Stimulated activated CD4-positive, alpha-beta T cell treated with anti-CD3 and anti-CD28 coated beads, TNF-alpha, amount 100 ng/mL, for 24 hours (primary cell): ENCODE data around the gene NOPCHAP1.
"Not testable (repeated sequence)": the region's sequence is repeated elsewhere in the genome, so short reads cannot be mapped to it uniquely, and the experiment has no call there.

Experiments used
- DNase-seq, 3 experiments: peaks; one replicate each; pipeline ENCODE4 v3.0.0-alpha.2; 2020; ENCODE audit warnings: low read depth in 3 of 3

NOPCHAP1 gene

DNA sequence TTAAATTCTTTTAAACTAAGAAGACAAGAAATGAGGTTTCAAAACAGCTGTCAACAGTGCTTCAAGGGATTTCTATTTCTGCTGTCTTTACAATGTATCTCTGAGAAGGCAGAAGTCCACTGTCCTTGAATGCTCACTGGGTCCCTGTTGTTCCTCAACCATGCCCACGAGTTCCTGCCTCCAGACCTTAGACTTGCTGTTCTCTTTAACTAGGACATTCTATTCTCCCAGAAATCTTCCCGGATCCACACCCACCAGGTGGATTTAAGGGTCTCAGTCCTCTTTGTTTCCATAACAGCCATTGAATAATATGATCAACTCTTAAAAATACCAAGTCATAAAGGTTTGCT, 21.3 kb upstream of the NOPCHAP1 start:
- DNase-seq, result no peak

DNA sequence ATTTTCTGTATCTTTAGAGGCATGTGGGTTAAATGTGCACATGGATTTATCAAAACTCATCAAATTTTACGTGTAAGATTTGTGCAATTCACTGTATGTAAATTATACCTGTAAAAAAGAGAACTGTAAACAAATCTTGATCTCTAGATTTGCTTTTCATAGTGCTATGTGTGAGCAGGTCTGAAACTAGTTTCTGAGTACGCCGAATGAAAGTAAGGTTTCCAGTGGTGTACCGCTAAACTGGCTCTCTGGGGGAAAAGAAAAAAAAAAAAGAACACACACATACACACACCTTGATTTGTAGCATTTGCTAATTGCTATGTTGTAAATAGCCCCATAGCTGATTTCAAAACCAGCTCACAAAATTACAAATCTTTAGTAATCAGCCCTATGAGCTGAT, 19.4 kb upstream of the NOPCHAP1 start:
- no peak for DNase-seq

DNA sequence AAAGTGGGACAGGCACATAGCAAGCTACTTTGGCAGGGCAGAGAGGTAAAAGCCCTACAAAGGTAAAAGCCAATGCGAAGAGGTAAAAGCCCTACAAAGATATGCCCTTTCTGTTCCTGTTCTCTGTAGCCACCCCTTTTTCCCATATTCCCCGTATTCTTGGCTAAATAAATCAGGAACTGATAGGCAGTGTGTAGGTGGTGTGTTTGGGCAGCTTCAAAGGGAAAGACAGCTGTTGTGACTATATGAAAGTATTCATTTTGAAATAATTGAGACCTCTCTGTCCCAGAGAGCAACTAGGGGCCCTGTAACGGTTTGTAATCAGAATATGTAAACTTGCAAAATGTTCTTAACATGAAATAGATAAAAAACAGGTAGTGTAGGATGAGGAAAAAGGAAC, 16.8 kb upstream of the NOPCHAP1 start:
- DNase-seq, result no peak

DNA sequence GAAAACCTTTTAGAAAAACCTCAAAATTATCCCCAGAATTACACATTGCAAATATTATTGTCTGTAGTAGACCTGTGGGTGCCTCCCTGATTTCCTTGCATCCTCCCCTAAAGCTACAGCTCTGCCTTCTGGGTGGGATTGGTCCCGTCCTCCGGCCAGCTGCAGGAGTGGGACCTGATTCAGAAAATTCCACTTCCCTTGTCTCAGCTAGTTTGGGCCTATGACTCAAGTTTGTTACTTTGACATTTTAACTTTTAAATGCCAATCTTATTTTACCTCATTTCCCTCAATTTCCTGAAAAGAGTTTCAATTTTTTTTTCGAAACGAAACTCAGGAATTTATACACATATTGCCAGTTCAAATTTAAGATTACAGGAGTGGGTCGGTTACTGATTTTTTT, 14.8 kb upstream of the NOPCHAP1 start:
- no peak for DNase-seq

DNA sequence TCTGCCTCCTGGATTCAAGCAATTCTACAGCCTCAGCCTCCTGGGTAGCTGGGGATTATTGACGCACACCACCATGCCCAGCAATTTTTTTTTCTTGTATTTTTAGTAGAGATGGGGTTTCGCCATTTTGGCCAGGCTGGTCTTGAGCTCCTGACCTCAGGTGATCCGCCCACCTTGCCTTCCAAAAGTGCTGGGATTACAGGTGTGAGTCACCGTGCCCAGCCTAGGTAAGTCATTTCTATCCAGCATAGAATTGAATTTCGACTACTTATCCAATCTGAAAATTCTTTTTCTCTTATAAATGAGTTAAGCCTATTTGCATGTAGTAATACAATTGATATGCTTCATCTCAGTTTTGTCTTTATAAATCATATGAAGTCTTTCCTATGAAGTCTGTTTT, 12.9 kb upstream of the NOPCHAP1 start:
- DNase-seq, result no peak

DNA sequence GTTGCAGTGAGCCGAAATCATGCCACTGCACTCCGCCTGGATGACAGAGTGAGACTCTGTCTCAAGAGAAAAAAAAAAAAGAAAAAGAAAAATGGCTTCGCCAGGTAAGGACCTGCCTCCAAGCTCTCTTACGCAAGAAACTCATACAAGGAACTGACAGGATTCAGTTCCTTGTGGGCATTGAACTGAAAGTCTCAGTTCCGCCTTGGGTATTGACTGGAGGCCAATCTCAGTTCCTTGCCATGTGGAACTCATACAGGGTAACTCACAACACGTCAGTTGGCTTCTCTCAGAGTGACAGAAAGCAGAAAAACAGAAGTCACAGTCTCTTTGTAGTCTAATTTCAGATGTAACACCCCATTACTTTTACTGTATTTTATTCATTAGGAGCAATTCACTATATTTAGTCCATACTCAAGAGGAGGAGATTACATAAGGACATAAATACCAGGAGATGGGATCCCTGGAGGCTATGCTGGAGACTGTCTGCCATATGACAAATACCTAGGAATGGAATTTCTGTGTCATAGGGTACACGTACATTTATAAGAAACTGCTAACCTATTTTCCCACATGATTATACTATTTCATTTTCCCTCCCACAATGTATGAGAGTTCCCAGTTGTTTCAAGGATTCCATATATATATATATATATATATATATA, 11.4 kb upstream of the NOPCHAP1 start:
- no peak for DNase-seq

DNA sequence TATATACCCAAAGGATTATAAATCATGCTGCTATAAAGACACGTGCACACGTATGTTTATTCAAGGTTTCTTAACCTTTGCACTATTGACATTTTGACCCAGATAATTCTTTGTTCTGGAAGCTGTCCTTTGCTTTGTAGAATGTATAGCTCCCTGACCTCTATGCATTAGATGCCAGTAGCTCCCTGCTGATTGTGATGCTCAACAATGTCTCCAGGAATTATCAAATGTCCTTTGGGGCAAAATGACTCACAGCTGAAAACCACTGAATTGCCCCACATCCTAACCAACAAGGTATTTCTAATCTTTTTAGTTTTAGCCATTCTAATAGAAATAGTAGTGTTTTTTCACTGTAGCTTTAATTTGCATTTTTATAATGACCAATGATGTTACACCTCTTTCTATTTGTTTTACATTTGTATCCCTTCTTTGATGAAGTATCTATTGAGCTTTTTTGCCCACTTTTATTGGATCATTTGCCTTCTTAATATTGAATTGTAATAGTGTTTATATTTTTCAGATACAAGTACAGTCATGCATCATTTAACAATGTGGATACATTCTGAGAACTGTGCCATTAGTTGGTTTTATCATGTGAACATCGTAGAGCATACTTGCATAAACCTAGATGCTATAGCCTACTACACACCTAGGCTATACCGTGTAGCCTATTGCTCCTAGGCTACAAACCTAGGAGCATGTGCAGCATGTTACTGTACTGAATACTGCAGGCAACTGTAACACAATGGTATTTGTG, 10.4 kb upstream of the NOPCHAP1 start:
- DNase-seq, result no peak

DNA sequence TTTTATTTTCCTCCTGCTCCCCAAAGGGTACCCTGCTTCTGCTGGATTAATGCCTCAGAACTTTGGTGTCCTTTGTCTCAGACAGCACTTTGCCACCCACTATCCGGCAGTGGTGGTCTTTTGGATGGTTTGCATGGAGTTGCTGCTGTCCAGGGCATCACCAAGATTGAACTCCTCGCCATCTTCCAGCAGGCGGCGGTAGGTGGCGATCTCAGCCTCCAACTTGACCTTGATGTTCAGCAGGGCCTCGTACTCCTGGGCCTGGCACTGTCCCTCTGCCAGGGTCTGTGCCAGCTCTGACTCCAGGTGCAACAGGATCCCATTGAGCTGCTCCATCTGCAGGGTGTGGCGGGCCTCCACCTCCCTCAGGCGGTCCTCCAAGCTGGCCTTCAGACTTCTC, 9.4 kb upstream of the NOPCHAP1 start:
- no peak for DNase-seq

DNA sequence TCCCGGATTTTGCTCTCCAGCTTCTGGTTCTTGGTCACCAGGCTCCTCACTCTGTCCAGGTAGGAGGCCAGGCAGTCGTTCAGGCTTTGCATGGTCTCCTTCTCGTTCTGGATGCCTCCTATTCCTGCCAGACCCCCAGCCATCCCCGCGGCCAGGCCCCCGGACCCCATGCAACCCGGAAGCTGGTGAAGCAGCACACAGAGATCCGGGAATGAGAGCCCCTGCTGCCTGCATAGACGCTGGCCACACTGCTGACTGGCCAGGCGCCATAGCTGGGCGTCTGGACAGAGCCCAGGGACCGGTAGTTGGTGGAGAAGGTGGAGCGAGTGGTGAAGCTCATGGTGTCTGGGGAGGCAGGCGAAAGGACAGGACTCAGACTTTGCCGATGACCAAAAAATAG, 8.4 kb upstream of the NOPCHAP1 start:
- not testable (repeated sequence) for DNase-seq

DNA sequence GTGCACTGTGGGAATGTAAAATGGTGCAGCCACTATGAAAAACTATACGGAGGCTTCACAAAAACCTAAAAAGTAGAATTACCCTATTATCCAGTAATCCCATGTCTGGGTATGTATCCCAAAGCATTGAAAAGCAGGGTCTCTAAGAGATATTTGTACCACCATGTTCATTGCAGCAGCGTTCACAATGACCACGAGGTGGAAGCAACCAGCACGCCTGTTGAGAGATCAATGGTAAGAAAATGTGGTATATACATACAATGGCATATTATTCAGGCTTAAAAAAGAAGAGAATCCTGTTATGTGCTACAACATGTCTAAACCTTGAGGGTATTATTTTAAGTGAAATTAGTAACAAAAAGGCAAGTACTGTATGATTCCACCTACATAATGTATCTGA, 910 bp upstream of the NOPCHAP1 start:
- DNase-seq, result no peak

DNA sequence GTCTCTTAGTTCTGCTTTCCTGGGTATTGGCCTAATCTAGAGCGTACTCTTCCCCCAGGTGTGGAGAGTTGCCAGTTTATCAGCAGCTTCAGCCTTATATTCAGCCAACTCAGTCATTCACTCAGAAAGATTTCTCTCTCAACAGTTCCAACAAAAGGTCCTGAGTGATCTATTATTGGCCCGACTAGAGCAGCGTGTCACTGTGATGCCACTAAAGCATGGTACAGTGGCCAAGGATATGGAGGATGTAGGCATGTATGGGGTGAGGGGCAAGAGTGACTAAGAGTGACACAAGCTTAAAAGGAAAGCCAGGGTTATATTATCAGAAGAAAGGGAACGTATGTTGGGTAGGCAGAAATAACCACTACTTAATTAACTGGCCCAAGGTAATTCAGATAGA, 4.8 kb downstream of the NOPCHAP1 start:
- no peak for DNase-seq

DNA sequence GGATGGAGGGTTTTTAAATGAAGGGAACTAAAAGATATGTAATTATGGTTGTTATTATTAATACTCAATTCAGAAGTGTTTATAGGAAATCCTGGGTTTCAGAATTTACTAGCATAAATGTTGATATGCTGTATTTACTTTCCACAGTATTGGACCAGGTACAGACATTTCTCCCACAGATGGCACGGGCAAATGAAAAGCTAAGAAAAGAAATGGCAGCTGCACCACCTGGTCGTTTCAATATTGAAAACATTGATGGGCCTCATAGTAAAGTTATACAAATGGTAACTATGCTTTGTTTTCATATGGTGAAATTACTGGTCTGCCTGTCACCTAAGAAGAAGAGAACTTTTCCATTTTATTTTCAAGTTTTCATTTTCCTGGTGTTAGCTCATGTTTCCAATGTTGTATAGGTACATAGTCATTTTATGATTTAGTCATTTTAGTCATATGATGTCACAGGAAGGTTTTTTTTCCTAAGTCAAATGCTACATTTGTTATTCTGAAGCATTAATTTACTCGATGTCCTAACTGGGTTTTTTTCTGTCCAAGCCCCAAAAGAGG, 5.5 kb downstream of the NOPCHAP1 start:
- no peak for DNase-seq

DNA sequence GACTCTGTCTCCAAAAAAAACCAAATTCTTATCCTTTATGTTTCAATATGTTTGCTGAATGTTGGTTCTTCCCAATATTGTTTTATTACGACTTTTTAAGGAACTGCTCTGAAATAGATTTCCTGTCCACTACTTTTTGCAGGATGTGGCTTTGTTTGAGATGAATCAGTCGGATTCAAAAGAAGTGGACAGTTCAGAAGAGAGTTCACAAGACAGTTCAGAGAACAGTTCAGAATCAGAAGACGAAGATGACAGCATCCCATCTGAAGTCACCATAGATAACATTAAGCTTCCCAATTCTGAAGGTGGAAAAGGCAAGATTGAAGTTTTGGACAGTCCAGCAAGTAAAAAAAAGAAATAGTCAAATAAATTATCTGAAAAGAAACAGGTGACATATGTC, 8.2 kb downstream of the NOPCHAP1 start:
- no peak for DNase-seq

DNA sequence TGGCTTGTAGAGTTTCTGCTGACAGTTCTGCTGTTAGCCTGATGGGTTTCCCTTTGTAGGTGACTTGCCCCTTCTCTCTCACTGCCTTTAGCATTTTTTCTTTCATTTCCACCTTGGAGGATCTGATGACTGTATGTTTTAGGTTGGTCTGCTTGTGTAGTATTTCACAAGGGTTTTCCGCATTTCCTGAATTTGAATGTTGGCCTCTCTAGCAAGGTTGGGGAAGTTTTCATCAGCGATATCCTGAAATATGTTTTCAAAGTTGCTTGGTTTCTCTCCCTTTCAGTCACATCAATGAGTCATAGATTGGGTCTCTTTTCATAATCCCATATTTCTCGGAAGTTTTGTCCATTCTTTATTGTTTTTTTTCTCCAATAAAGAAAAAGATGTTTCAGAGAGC, 11.4 kb downstream of the NOPCHAP1 start:
- DNase-seq, result no peak

DNA sequence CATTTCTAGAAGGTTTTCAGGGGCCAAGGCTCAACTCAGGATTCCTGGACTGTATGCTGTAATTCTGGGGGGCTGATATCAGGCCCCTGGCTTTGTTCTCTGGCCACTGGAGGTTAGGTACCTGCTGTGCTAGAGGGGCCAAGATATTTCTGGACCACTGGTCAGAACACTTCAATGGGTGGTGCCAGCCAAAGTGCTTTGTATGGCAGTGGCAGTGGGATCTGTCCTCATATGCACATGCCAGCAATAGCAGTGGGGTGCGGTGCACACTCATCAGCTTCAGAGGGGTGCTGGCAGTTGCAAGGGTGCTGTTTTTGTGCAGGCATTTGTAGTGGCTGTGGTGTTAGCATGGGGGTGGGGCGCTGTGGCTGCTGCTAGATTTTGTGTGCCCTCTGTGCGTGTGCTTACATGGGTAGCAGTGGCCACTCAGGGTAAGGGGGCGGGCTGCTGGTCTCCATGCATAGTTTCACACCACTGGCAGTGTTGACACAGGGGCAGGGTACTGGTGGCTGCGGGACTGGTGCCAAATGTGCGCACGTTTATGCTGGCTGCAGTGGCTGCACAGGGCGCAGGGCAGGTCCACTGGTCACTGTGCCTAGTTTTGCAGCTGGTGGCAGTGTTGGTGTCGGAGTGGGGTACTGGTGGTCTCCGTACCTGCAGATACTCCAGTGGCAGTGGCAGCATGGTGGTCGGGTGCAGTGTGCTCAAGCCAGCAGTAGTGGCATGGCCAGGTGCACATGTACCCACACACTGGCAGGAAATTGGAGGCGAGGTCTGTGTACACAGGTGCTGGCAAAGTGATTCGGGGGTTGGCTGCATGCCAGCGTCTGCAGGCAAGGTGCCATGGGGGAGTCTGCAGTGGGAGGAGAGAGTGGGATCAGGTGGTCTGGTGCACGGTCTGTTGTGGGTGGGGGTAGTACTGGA, 12.6 kb downstream of the NOPCHAP1 start:
- DNase-seq, result no peak

DNA sequence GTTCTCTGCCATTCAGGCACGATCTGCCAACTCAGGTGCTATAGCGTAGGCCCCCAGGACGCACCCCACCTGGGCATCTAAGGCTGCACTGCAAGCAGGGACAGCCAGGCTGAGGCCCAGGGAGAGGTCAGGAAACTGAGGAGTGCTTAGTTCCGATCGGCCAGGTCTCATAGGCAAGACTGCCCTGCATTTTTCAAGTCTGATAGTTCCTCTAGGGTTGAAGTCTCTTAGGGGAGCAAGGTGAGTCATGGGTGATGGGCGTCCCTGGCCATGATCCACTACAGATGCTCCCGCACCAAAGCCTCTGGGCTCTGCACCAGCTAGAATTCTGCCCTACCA, 13.2 kb downstream of the NOPCHAP1 start:
- DNase-seq, result no peak

DNA sequence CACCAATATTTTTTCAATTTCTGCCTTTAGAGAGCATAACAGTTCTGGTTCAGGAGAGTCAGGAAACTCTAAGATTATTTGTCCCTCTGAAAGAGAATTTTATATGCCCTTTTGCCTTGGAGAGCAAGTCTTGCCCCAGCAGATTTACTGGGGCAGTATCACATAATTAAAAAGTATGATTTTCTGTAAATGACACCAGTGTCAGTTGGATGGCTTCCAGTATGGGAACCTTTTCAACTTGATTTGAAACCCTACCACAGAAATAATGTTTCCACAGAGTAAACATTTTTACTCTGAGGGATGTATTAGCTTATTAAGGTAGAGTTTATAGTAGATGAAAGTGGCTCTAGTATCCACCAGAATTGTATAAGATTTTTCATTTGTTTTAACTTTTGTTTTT, 15.4 kb downstream of the NOPCHAP1 start:
- no peak for DNase-seq

DNA sequence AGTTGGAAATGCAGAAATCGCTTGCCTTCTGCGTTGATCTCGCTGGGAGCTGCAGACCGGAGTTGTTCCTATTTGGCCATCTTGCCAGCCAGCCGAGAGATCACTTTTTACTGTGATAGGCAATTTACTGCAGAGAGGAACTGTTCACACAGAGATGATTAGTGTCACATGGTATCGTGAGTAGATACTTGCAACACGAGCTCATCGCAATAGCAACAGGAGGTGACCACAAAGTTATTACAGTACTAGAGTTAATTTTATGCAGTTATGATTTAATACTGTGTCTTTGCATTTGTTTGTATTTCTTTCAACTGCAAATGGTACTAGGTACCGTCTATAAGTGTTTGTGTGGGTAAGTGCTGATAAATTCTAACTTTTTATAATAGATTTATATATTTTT, 27.8 kb downstream of the NOPCHAP1 start:
- DNase-seq, result no peak

DNA sequence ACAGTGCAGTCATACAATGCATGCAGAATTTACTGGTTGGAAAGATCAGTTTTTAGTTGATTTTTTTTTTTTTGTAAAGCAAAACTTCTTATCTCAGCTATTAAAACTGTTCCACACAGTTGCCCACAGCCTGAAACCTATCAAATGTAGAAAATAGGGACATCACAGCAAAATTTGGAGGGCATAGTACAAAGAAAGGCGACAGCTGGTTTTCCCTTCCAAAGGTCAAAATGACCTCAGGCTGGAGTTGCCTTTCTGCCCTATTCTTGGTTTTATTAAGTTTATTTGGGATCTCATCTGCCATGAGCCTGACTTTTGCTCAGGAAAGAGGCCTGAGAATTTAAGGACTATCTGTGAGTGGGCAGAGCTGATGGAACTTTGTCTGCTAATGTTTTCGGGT, 28.5 kb downstream of the NOPCHAP1 start:
- DNase-seq, result no peak

DNA sequence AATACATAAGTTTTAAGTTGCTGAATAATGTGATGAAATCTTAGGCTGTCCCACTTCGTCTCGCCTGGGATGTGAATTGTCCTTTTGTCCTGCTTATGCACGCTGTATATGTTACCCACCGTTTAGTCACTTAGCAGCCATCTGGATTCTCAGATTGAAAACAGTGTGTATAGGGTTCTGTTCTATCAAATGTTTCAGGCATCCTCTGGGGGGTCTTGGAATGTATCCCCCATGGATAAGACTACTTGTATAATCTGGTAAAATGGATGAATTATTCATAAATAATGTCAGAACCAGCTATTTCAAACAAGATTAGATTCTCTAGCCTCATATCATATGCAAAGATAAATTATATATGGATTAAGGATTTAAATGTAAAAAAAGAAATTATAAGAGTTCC, 29.4 kb downstream of the NOPCHAP1 start:
- no peak for DNase-seq

DNA sequence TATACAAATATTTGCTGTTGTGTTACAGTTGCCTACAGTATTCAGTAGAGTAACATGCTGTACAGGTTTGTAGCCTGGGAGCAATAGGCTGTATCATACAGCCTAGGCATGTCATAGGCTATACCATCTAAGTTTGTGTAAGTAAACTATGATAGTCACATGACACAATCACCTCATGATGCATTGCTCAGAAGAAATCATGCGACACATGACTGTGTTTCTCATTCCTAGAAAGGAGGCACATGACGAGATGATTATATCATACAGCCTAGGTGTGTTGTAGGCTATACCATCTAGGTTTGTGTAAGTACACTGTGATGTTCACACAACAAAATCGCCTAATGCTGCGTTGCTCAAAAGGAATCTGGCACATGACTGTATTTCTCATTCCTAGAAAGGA, 31.9 kb downstream of the NOPCHAP1 start:
- DNase-seq, result no peak

DNA sequence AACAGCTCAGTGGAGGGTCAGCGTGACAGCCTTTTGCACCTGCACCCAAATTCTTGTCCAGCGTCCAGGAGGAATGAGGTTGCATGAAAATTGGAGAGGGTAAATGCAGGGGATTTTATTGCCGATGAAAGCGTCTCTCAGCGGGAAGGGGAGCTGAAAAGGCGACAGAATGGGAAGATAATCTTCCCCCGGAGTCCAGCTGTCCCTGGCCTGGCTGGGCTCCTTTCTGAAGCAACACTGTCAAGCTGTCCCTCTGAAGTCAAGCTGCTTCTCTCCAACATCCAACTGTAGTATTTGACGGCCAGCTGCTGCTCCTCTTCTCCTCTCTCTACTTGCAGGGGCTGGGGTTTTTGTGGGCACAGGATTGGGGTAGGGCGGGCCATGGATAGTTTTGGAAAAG, 32.7 kb downstream of the NOPCHAP1 start:
- no peak for DNase-seq
